ENCODE measurements around the gene SV2C.

The SV2C gene

GRCh38 chr5:76177978-76178377 is 94.8 kb downstream of the SV2C start:
- DNase-seq, result no peak
- Histone ChIP-seq H3K36me3 (ENCODE audit: control insufficient read depth, insufficient read depth, low read length) (no peaks in the 10 kb centered on the region), H3K27ac (ENCODE audit: insufficient read depth, low read length, poor library complexity, severe bottlenecking) (no peak overlapping the region), H3K9me3 (ENCODE audit: control insufficient read depth, low read length) (no peaks in the 10 kb centered on the region), H3K4me1 (ENCODE audit: control insufficient read depth, insufficient read depth, low read length, poor library complexity, severe bottlenecking) (peaks cover 10% of the 10 kb centered on the region), H3K27me3 (replicated peaks; ENCODE audit: control insufficient read depth, insufficient read depth, low read length, poor library complexity, severe bottlenecking) (no peaks in the 10 kb centered on the region), H3K4me3 (ENCODE audit: insufficient read depth, low read depth, low read length, poor library complexity, severe bottlenecking) (no peak overlapping the region)

- Histone ChIP-seq H3K27ac (ENCODE audit: insufficient read depth, low read length, poor library complexity, severe bottlenecking) (no peak overlapping the region), H3K36me3 (ENCODE audit: control insufficient read depth, insufficient read depth, low read length) (no peaks in the 10 kb centered on the region), H3K9me3 (ENCODE audit: control insufficient read depth, low read length) (no peaks in the 10 kb centered on the region), H3K27me3 (replicated peaks; ENCODE audit: control insufficient read depth, insufficient read depth, low read length, poor library complexity, severe bottlenecking) (no peaks in the 10 kb centered on the region), H3K4me1 (ENCODE audit: control insufficient read depth, insufficient read depth, low read length, poor library complexity, severe bottlenecking) (peaks cover 10% of the 10 kb centered on the region), H3K4me3 (ENCODE audit: insufficient read depth, low read depth, low read length, poor library complexity, severe bottlenecking) (no peak overlapping the region)
- DNase-seq, result no peak
These were observed 95.7 kb downstream of the SV2C start for GRCh38 chr5:76178913-76179312.

GRCh38 chr5:76180814-76181805 is 97.9 kb downstream of the SV2C start:
- no peak for DNase-seq
- Histone ChIP-seq H3K27me3 (replicated peaks; ENCODE audit: control insufficient read depth, insufficient read depth, low read length, poor library complexity, severe bottlenecking) (no peaks in the 10 kb centered on the region), H3K27ac (ENCODE audit: insufficient read depth, low read length, poor library complexity, severe bottlenecking) (no peak overlapping the region)

GRCh38 chr5:76187386-76187785 is 104.2 kb downstream of the SV2C start:
- no peaks in the 10 kb centered on the region for H3K4me1 ChIP-seq (ENCODE audit: control insufficient read depth, insufficient read depth, low read length, poor library complexity, severe bottlenecking)
- no peak for DNase-seq
- H3K27me3 ChIP-seq (replicated peaks; ENCODE audit: control insufficient read depth, insufficient read depth, low read length, poor library complexity, severe bottlenecking), result no peaks in the 10 kb centered on the region
- no peak overlapping the region for H3K4me3 ChIP-seq (ENCODE audit: insufficient read depth, low read depth, low read length, poor library complexity, severe bottlenecking)
- H3K27ac ChIP-seq (ENCODE audit: insufficient read depth, low read length, poor library complexity, severe bottlenecking), result no peak overlapping the region
- H3K36me3 ChIP-seq (ENCODE audit: control insufficient read depth, insufficient read depth, low read length), result no peaks in the 10 kb centered on the region
- no peaks in the 10 kb centered on the region for H3K9me3 ChIP-seq (ENCODE audit: control insufficient read depth, low read length)

More at GRCh38 chr5:76180814-76181805, 97.9 kb downstream of the SV2C start:
- Histone ChIP-seq H3K9me3 (ENCODE audit: control insufficient read depth, low read length) (no peaks in the 10 kb centered on the region), H3K36me3 (ENCODE audit: control insufficient read depth, insufficient read depth, low read length) (no peaks in the 10 kb centered on the region), H3K4me3 (ENCODE audit: insufficient read depth, low read depth, low read length, poor library complexity, severe bottlenecking) (no peak overlapping the region), H3K4me1 (ENCODE audit: control insufficient read depth, insufficient read depth, low read length, poor library complexity, severe bottlenecking) (no peaks in the 10 kb centered on the region)

GRCh38 chr5:76190356-76190755 is 107.2 kb downstream of the SV2C start:
- no peaks in the 10 kb centered on the region for H3K36me3 ChIP-seq (ENCODE audit: control insufficient read depth, insufficient read depth, low read length)
- no peak for DNase-seq
- no peak overlapping the region for H3K27ac ChIP-seq (ENCODE audit: insufficient read depth, low read length, poor library complexity, severe bottlenecking)
- no peaks in the 10 kb centered on the region for H3K27me3 ChIP-seq (replicated peaks; ENCODE audit: control insufficient read depth, insufficient read depth, low read length, poor library complexity, severe bottlenecking)
- H3K9me3 ChIP-seq (ENCODE audit: control insufficient read depth, low read length), result no peaks in the 10 kb centered on the region
- H3K4me3 ChIP-seq (ENCODE audit: insufficient read depth, low read depth, low read length, poor library complexity, severe bottlenecking), result no peak overlapping the region
- H3K4me1 ChIP-seq (ENCODE audit: control insufficient read depth, insufficient read depth, low read length, poor library complexity, severe bottlenecking), result no peaks in the 10 kb centered on the region

- DNase-seq, result no peak
- H3K4me3 ChIP-seq (ENCODE audit: insufficient read depth, low read depth, low read length, poor library complexity, severe bottlenecking), result no peak overlapping the region
- no peaks in the 10 kb centered on the region for H3K36me3 ChIP-seq (ENCODE audit: control insufficient read depth, insufficient read depth, low read length)
- H3K9me3 ChIP-seq (ENCODE audit: control insufficient read depth, low read length), result no peaks in the 10 kb centered on the region
- H3K4me1 ChIP-seq (ENCODE audit: control insufficient read depth, insufficient read depth, low read length, poor library complexity, severe bottlenecking), result no peaks in the 10 kb centered on the region
- no peak overlapping the region for H3K27ac ChIP-seq (ENCODE audit: insufficient read depth, low read length, poor library complexity, severe bottlenecking)
- H3K27me3 ChIP-seq (replicated peaks; ENCODE audit: control insufficient read depth, insufficient read depth, low read length, poor library complexity, severe bottlenecking), result no peaks in the 10 kb centered on the region
These were observed 109.7 kb downstream of the SV2C start for GRCh38 chr5:76192837-76193236.

GRCh38 chr5:76193635-76194034 is 110.5 kb downstream of the SV2C start:
- no peaks in the 10 kb centered on the region for H3K27me3 ChIP-seq (replicated peaks; ENCODE audit: control insufficient read depth, insufficient read depth, low read length, poor library complexity, severe bottlenecking)
- no peaks in the 10 kb centered on the region for H3K4me1 ChIP-seq (ENCODE audit: control insufficient read depth, insufficient read depth, low read length, poor library complexity, severe bottlenecking)
- H3K36me3 ChIP-seq (ENCODE audit: control insufficient read depth, insufficient read depth, low read length), result no peaks in the 10 kb centered on the region
- no peaks in the 10 kb centered on the region for H3K9me3 ChIP-seq (ENCODE audit: control insufficient read depth, low read length)
- no peak overlapping the region for H3K27ac ChIP-seq (ENCODE audit: insufficient read depth, low read length, poor library complexity, severe bottlenecking)
- H3K4me3 ChIP-seq (ENCODE audit: insufficient read depth, low read depth, low read length, poor library complexity, severe bottlenecking), result no peak overlapping the region
- DNase-seq, result no peak

GRCh38 chr5:76194340-76194739 is 111.2 kb downstream of the SV2C start:
- DNase-seq, result no peak
- H3K27ac ChIP-seq (ENCODE audit: insufficient read depth, low read length, poor library complexity, severe bottlenecking), result no peak overlapping the region

GRCh38 chr5:76196457-76196856 is 113.3 kb downstream of the SV2C start:
- H3K4me3 ChIP-seq (ENCODE audit: insufficient read depth, low read depth, low read length, poor library complexity, severe bottlenecking), result no peak overlapping the region
- no peaks in the 10 kb centered on the region for H3K27me3 ChIP-seq (replicated peaks; ENCODE audit: control insufficient read depth, insufficient read depth, low read length, poor library complexity, severe bottlenecking)
- H3K36me3 ChIP-seq (ENCODE audit: control insufficient read depth, insufficient read depth, low read length), result no peaks in the 10 kb centered on the region
- H3K9me3 ChIP-seq (ENCODE audit: control insufficient read depth, low read length), result no peaks in the 10 kb centered on the region
- no peaks in the 10 kb centered on the region for H3K4me1 ChIP-seq (ENCODE audit: control insufficient read depth, insufficient read depth, low read length, poor library complexity, severe bottlenecking)
- no peak for DNase-seq
- H3K27ac ChIP-seq (ENCODE audit: insufficient read depth, low read length, poor library complexity, severe bottlenecking), result no peak overlapping the region

More at GRCh38 chr5:76194340-76194739, 111.2 kb downstream of the SV2C start:
- Histone ChIP-seq H3K4me3 (ENCODE audit: insufficient read depth, low read depth, low read length, poor library complexity, severe bottlenecking) (no peak overlapping the region), H3K4me1 (ENCODE audit: control insufficient read depth, insufficient read depth, low read length, poor library complexity, severe bottlenecking) (no peaks in the 10 kb centered on the region), H3K27me3 (replicated peaks; ENCODE audit: control insufficient read depth, insufficient read depth, low read length, poor library complexity, severe bottlenecking) (no peaks in the 10 kb centered on the region), H3K9me3 (ENCODE audit: control insufficient read depth, low read length) (no peaks in the 10 kb centered on the region), H3K36me3 (ENCODE audit: control insufficient read depth, insufficient read depth, low read length) (no peaks in the 10 kb centered on the region)

- Histone ChIP-seq H3K4me1 (ENCODE audit: control insufficient read depth, insufficient read depth, low read length, poor library complexity, severe bottlenecking) (no peaks in the 10 kb centered on the region), H3K4me3 (ENCODE audit: insufficient read depth, low read depth, low read length, poor library complexity, severe bottlenecking) (no peak overlapping the region), H3K9me3 (ENCODE audit: control insufficient read depth, low read length) (no peaks in the 10 kb centered on the region), H3K36me3 (ENCODE audit: control insufficient read depth, insufficient read depth, low read length) (no peaks in the 10 kb centered on the region), H3K27me3 (replicated peaks; ENCODE audit: control insufficient read depth, insufficient read depth, low read length, poor library complexity, severe bottlenecking) (no peaks in the 10 kb centered on the region), H3K27ac (ENCODE audit: insufficient read depth, low read length, poor library complexity, severe bottlenecking) (no peak overlapping the region)
- no peak for DNase-seq
These were observed 113.8 kb downstream of the SV2C start for GRCh38 chr5:76196886-76197489.
